ENCODE results near the gene PPP3R1. TPM values are rescaled to one million over a fixed set of nuclear protein-coding genes. Genes with fewer than 3 reads are reported as not detected.

Gene PPP3R1
- polyA plus RNA-seq, 1 donor (not counting 4 experiments of a cell fraction or from before 2014, with no cell fraction given) = 21.6 TPM

- Histone ChIP-seq H3K4me2 (ENCODE audit: control insufficient read depth, extremely low read depth, insufficient read depth, low read depth, low read length) (peak overlapping the region; percentile 3), H2AFZ (ENCODE audit: control insufficient read depth, low read length) (no peak overlapping the region), H3K4me1 (ENCODE audit: control insufficient read depth, extremely low read depth, insufficient read depth, low read length) (peaks cover 12% of the 10 kb centered on the region), H3K27ac (ENCODE audit: control insufficient read depth, insufficient read depth, low read length) (peak overlapping the region; percentile 13), H3K79me2 (ENCODE audit: control insufficient read depth, insufficient read depth, low read length) (peaks cover 98% of the 10 kb centered on the region), H3K9me1 (ENCODE audit: control insufficient read depth, extremely low read depth, insufficient read depth, low read length) (no peaks in the 10 kb centered on the region), H4K20me1 (ENCODE audit: control insufficient read depth, extremely low read depth, insufficient read depth, low read length) (no peaks in the 10 kb centered on the region), H3K9me3 (ENCODE audit: control insufficient read depth, low read depth, low read length) (no peaks in the 10 kb centered on the region), H3K36me3 (ENCODE audit: control insufficient read depth in 2 of 2, extremely low read depth in 1 of 2, insufficient read depth in 2 of 2, low read length in 2 of 2) (peaks cover 0 to 3% of the 10 kb centered on the region in 2 experiments), H3K27me3 (ENCODE audit: control insufficient read depth, extremely low read depth, insufficient read depth, low read length) (no peaks in the 10 kb centered on the region), H3K9ac (ENCODE audit: control insufficient read depth, extremely low read depth, insufficient read depth, low read length) (peak overlapping the region; percentile 24), H3K4me3 (ENCODE audit: control insufficient read depth in 2 of 3, extremely low read depth in 1 of 3, insufficient read depth in 2 of 3, low read depth in 1 of 3, low read length in 3 of 3) (no peak overlapping the region)
- FAIRE-seq (no peak), DNase-seq (ENCODE audit: low read depth, low spot score) (no peak)
- TF ChIP-seq CTCF (optimal IDR thresholded peaks at IDR 0.05 in 1 of 3, IDR thresholded peaks at IDR 0.05 in 1 of 3, conservative IDR thresholded peaks at IDR 0.05 in 1 of 3; ENCODE audit: extremely low read depth in 1 of 3, insufficient read depth in 2 of 3, low read length in 3 of 3) (no peak), EZH2 (IDR thresholded peaks at IDR 0.05; ENCODE audit: low read length) (no peak)
- dilution Hi-C loops (cut with MboI; ENCODE audit: extremely low pct_ligation_motif_present, low sequenced_read_pairs) = no loop called here
Observed at GRCh38 chr2:68230241-68231060, 21.9 kb downstream of the PPP3R1 start.

- Histone ChIP-seq H4K20me1 (ENCODE audit: control insufficient read depth, extremely low read depth, insufficient read depth, low read length) (no peaks in the 10 kb centered on the region), H3K4me3 (ENCODE audit: control insufficient read depth in 2 of 3, extremely low read depth in 1 of 3, insufficient read depth in 2 of 3, low read depth in 1 of 3, low read length in 3 of 3) (no peak overlapping the region), H3K79me2 (ENCODE audit: control insufficient read depth, insufficient read depth, low read length) (peaks cover 100% of the 10 kb centered on the region), H3K27ac (ENCODE audit: control insufficient read depth, insufficient read depth, low read length) (no peak overlapping the region), H3K9me3 (ENCODE audit: control insufficient read depth, low read depth, low read length) (no peaks in the 10 kb centered on the region), H3K4me2 (ENCODE audit: control insufficient read depth, extremely low read depth, insufficient read depth, low read depth, low read length) (no peak overlapping the region), H3K4me1 (ENCODE audit: control insufficient read depth, extremely low read depth, insufficient read depth, low read length) (peaks cover 8% of the 10 kb centered on the region), H3K9me1 (ENCODE audit: control insufficient read depth, extremely low read depth, insufficient read depth, low read length) (no peaks in the 10 kb centered on the region), H3K9ac (ENCODE audit: control insufficient read depth, extremely low read depth, insufficient read depth, low read length) (no peak overlapping the region), H3K36me3 (ENCODE audit: control insufficient read depth in 2 of 2, extremely low read depth in 1 of 2, insufficient read depth in 2 of 2, low read length in 2 of 2) (peaks cover 0 to 2% of the 10 kb centered on the region in 2 experiments), H3K27me3 (ENCODE audit: control insufficient read depth, extremely low read depth, insufficient read depth, low read length) (no peaks in the 10 kb centered on the region), H2AFZ (ENCODE audit: control insufficient read depth, low read length) (no peak overlapping the region)
- dilution Hi-C loops (cut with MboI; ENCODE audit: extremely low pct_ligation_motif_present, low sequenced_read_pairs) = no loop called here
- DNase-seq (ENCODE audit: low read depth, low spot score) = no peak
- TF ChIP-seq EZH2 (IDR thresholded peaks at IDR 0.05; ENCODE audit: low read length) = no peak
- FAIRE-seq = no peak
Observed at GRCh38 chr2:68226794-68227193, 25.5 kb downstream of the PPP3R1 start.

All from keratinocyte (primary cell).